ENCODE measurements around the gene RHNO1. TPM values are rescaled to one million over a fixed set of nuclear protein-coding genes. Genes with fewer than 3 reads are reported as not detected.
"Not testable (repeated sequence)": the region's sequence is repeated elsewhere in the genome, so short reads cannot be mapped to it uniquely, and the experiment has no call there.

RHNO1 gene
- total and polyA plus RNA-seq, 11 donors = 3.1 to 15.0 (median 5.7) TPM

DNA sequence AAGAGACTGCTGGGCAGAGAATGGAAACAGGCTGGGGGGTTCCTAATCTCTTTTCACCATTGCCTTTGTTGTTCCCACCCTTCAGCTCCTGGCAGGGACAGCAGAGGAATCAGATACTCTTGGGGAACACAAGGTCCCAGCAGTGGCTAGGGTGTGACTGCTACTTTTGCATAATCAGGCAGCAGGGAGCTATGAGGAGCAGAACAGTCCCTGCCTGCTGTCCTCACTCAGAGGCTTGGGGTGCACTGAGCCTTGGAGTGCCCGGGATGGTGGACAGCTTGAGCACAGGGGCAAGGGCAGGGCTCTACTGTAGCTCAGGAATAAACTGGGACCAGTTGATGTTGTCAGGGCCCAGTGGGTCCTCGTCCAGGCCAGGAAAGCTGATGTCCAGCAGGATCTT is 18.7 kb upstream of the RHNO1 start:
- intact Hi-C loops (cut with DNase I) = loop anchor here in 9 of 10 donors (5.0 to 10.0 kb wide), 4 partner anchors 84 to 176 kb away; no protein-coding TSS in a partner anchor
- WGBS, 4 donors = 81 to 100% (median 91%) methylated on average over 2 of the region's 2 CpGs
- no peak for ATAC-seq

DNA sequence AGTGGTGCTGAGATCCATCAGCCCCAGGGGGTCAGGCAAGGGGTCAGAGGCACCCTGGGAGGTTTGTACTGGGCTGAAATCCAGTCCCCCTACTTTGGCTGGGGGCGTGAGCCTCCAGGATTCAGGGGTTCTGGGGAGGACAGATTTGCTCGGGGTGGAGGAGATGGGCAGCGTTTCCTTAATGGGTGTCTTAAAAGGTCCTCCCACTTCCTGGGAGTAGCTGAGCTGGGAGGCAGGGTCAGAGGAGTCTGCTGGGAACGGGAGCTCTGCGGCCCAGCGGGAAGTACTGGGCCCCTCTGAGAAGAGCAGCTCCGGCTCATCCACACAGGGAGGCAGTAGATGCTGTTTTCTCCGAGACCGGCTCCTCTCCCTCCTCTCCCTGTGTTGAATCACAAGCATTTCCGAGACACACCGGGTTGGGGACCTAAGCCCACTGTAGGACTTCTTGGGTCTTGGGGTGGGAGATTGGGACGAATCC is 18.0 kb upstream of the RHNO1 start:
- DNase-seq = peak in 2 of 5 donors; percentile 26 to 36

More for the DNA sequence above, 18.7 kb upstream of the RHNO1 start:
- TF ChIP-seq, protein P1, sequence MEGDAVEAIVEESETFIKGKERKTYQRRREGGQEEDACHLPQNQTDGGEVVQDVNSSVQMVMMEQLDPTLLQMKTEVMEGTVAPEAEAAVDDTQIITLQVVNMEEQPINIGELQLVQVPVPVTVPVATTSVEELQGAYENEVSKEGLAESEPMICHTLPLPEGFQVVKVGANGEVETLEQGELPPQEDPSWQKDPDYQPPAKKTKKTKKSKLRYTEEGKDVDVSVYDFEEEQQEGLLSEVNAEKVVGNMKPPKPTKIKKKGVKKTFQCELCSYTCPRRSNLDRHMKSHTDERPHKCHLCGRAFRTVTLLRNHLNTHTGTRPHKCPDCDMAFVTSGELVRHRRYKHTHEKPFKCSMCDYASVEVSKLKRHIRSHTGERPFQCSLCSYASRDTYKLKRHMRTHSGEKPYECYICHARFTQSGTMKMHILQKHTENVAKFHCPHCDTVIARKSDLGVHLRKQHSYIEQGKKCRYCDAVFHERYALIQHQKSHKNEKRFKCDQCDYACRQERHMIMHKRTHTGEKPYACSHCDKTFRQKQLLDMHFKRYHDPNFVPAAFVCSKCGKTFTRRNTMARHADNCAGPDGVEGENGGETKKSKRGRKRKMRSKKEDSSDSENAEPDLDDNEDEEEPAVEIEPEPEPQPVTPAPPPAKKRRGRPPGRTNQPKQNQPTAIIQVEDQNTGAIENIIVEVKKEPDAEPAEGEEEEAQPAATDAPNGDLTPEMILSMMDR (IDR thresholded peaks at IDR 0.05) = no peak
- no peak for TF ChIP-seq POLR2A (IDR thresholded peaks at IDR 0.05)
- Histone ChIP-seq H3K9me3 (no peaks in the 10 kb centered on the region), H3K36me3 (peaks cover 0 to 26% (median 0%) of the 10 kb centered on the region in 9 donors), H3K4me3 (no peak overlapping the region), H3K27me3 (no peaks in the 10 kb centered on the region), H3K27ac (peak overlapping the region in 3 of 12 donors; percentile 26 to 49 (median 30)), H3K4me1 (peaks cover 0 to 3% (median 0%) of the 10 kb centered on the region in 12 donors)
- no peak for DNase-seq

DNA sequence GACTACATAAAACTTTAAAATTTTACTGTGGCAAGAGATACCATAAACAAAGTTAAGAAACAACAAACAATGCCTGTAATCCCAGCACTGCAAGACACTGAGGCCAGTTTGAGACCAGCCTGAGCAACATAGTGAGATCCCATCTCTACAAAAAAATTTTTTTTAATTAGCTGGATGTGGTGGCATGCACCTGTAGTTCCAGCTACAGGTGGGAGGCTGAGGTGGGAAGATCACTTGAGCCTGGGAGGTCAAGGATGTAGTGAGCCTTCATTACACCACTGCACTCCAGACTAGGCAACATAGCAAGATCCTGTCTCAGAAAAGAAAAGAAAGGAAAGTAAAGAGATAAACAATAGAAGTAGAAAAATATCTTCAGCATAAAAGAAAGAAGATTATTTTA is 16.9 kb upstream of the RHNO1 start:
- intact Hi-C loops (cut with DNase I) = no loop called here
- TF ChIP-seq POLR2A (IDR thresholded peaks at IDR 0.05) = no peak
- TF ChIP-seq, protein P1 (IDR thresholded peaks at IDR 0.05) = no peak
- Histone ChIP-seq H3K36me3 (peaks cover 0 to 35% (median 0%) of the 10 kb centered on the region in 9 donors), H3K27ac (no peak overlapping the region), H3K27me3 (no peaks in the 10 kb centered on the region), H3K4me3 (no peak overlapping the region), H3K9me3 (no peaks in the 10 kb centered on the region), H3K4me1 (no peaks in the 10 kb centered on the region)
- no peak for DNase-seq
- no peak for ATAC-seq

More for the DNA sequence above, 18.0 kb upstream of the RHNO1 start:
- ATAC-seq = peak; percentile 20 to 59 (median 44)
- H3K27me3 ChIP-seq = no peaks in the 10 kb centered on the region
- H3K9me3 ChIP-seq = no peaks in the 10 kb centered on the region
- H3K36me3 ChIP-seq = peaks cover 0 to 30% (median 0%) of the 10 kb centered on the region in 9 donors
- H3K27ac ChIP-seq = peak overlapping the region in 5 of 12 donors; percentile 26 to 50 (median 30)
- H3K4me1 ChIP-seq = no peaks in the 10 kb centered on the region
- intact Hi-C loops (cut with DNase I) = loop anchor here in 9 of 10 donors (5.0 to 10.0 kb wide), 4 partner anchors 83 to 176 kb away; no protein-coding TSS in a partner anchor
- TF ChIP-seq POLR2A (IDR thresholded peaks at IDR 0.05) = no peak
- TF ChIP-seq, protein P1 (IDR thresholded peaks at IDR 0.05) = no peak
- 77 to 87% (median 81%) methylated on average over 9 to 12 of the region's 12 CpGs for WGBS, 4 donors
- no peak overlapping the region for H3K4me3 ChIP-seq

DNA sequence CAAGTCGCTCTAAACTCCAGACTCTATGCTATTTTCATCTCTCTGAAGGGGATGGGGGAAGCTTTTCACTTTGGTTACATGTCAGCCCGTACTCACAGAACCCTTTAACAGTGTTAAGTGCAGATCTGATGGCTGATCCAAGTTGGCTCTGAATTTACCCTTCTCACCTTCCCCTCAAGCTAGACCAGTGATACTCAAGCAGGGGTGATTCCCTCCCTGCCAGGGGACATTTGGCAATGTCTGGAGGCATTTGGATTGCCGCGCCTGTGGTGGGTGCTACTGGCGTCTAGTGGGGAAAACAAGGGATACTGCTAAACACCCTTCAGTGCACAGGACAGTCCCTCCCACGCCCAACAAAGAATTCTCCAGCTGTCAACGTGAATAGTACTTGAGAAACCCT is 14.1 kb upstream of the RHNO1 start:
- intact Hi-C loops (cut with DNase I) = no loop called here
- ATAC-seq (no peak), DNase-seq (no peak)
- TF ChIP-seq, protein P1 (IDR thresholded peaks at IDR 0.05) = no peak
- no peak for TF ChIP-seq POLR2A (IDR thresholded peaks at IDR 0.05)
- Histone ChIP-seq H3K27me3 (no peaks in the 10 kb centered on the region), H3K27ac (no peak overlapping the region), H3K4me3 (no peak overlapping the region), H3K9me3 (no peaks in the 10 kb centered on the region), H3K36me3 (peaks cover 0 to 40% (median 0%) of the 10 kb centered on the region in 9 donors), H3K4me1 (no peaks in the 10 kb centered on the region)
- 81 to 90% (median 86%) methylated on average over 7 of the region's 7 CpGs for WGBS, 4 donors

DNA sequence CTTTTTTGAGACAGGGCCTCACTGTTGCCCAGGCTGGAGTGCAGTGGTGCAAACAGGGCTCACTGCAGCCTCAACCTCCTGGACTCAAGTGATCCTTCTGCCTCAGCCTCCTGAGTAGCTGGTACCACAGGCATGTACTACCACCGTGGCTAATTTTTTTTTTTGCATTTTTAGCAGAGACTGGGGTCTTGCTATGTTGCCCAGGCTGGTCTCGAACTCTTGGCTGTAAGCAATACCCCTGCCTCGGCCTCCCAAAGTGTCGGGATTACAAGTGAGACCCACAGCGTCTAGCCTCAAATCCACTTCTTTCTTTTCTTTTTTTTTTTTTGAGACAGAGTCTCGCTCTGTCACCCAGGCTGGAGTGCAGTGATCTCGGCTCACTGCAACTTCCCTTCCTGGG is 13.6 kb upstream of the RHNO1 start:
- H3K4me3 ChIP-seq; DNase-seq; ATAC-seq; H3K4me1 ChIP-seq; H3K9me3 ChIP-seq; H3K27ac ChIP-seq; intact Hi-C loops (cut with DNase I); H3K27me3 ChIP-seq: not testable (repeated sequence)
- peaks cover 0 to 40% (median 0%) of the 10 kb centered on the region in 9 donors for H3K36me3 ChIP-seq
- WGBS, 4 donors = 92 to 96% (median 95%) methylated on average over 7 of the region's 7 CpGs
